Measurements from ENCODE around the gene PNMA8B.
"Not testable (repeated sequence)": the region's sequence is repeated elsewhere in the genome, so short reads cannot be mapped to it uniquely, and the experiment has no call there.

The PNMA8B gene

GRCh38 chr19:46514589-46515289, 19.1 kb upstream of the PNMA8B start:
- DNase-seq (ENCODE audit: low spot score), result no peak

- DNase-seq (ENCODE audit: low spot score), result peak; percentile 72
Observed at GRCh38 chr19:46513461-46514236, 18.0 kb upstream of the PNMA8B start.

- no peak for DNase-seq (ENCODE audit: low spot score)
Observed at GRCh38 chr19:46511237-46511636, 15.6 kb upstream of the PNMA8B start.

GRCh38 chr19:46508206-46508605, 12.5 kb upstream of the PNMA8B start:
- no peak for DNase-seq (ENCODE audit: low spot score)

GRCh38 chr19:46503848-46504453, 8.3 kb upstream of the PNMA8B start:
- no peak for DNase-seq (ENCODE audit: low spot score)

- no peak for DNase-seq (ENCODE audit: low spot score)
Observed at GRCh38 chr19:46502891-46503290, 7.2 kb upstream of the PNMA8B start.

GRCh38 chr19:46499692-46500091, 4.0 kb upstream of the PNMA8B start:
- DNase-seq (ENCODE audit: low spot score), result no peak

GRCh38 chr19:46497773-46498172, 2.1 kb upstream of the PNMA8B start:
- no peak for DNase-seq (ENCODE audit: low spot score)

- DNase-seq (ENCODE audit: low spot score), result not testable (repeated sequence)
Observed at GRCh38 chr19:46496886-46497285, 1.2 kb upstream of the PNMA8B start.

GRCh38 chr19:46496304-46496703, 637 bp upstream of the PNMA8B start:
- DNase-seq (ENCODE audit: low spot score), result no peak

GRCh38 chr19:46494941-46495785, 504 bp downstream of the PNMA8B start:
- no peak for DNase-seq (ENCODE audit: low spot score)

- DNase-seq (ENCODE audit: low spot score), result no peak
Observed at GRCh38 chr19:46494146-46494940, 1.3 kb downstream of the PNMA8B start.

- no peak for DNase-seq (ENCODE audit: low spot score)
Observed at GRCh38 chr19:46493236-46494145, 2.2 kb downstream of the PNMA8B start.

GRCh38 chr19:46492841-46493235, 2.8 kb downstream of the PNMA8B start:
- no peak for DNase-seq (ENCODE audit: low spot score)

GRCh38 chr19:46491975-46492682, 3.5 kb downstream of the PNMA8B start:
- no peak for DNase-seq (ENCODE audit: low spot score)

GRCh38 chr19:46490774-46491173, 4.9 kb downstream of the PNMA8B start:
- no peak for DNase-seq (ENCODE audit: low spot score)

- no peak for DNase-seq (ENCODE audit: low spot score)
Observed at GRCh38 chr19:46489445-46490272, 6.0 kb downstream of the PNMA8B start.

GRCh38 chr19:46488551-46488950, 7.1 kb downstream of the PNMA8B start:
- no peak for DNase-seq (ENCODE audit: low spot score)
